HepG2 (cell line): ENCODE results near the gene TRMT112. TPM values are rescaled to one million over a fixed set of nuclear protein-coding genes. Genes with fewer than 3 reads are reported as not detected.

Experiments
- ARHGAP35 ChIP-seq: sonication (generic); formaldehyde crosslinking; IDR thresholded peaks from 2 replicates; pipeline ENCODE4 v1.9.0; 2022; ENCODE audit warnings: mild to moderate bottlenecking, inconsistent platforms, moderate library complexity, missing genetic modification reagents, borderline replicate concordance
- BRD4 ChIP-seq: sonication (generic); formaldehyde crosslinking; IDR thresholded peaks from 2 replicates; pipeline ENCODE4 v1.4.0; 2020; ENCODE audit warnings: missing genetic modification reagents
- DRAP1 ChIP-seq: IDR thresholded peaks from 2 replicates; pipeline ENCODE4 v1.6.1; 2016; ENCODE audit warnings: missing genetic modification reagents, missing compliant biosample characterization
- FOXA1 ChIP-seq, 2 experiments: fragments of 450-650 bp in 1 of 2; sonication (generic) in 1 of 2; formaldehyde crosslinking in 1 of 2; IDR thresholded peaks; 2 replicates each; pipeline versions ENCODE4 v1.4.0 to v1.6.1; 2016 to 2020; ENCODE audit warnings: missing genetic modification reagents in 1 of 2
- HES4 ChIP-seq: sonication (generic); formaldehyde crosslinking; IDR thresholded peaks from 2 replicates; pipeline ENCODE4 v1.9.0; 2021; ENCODE audit warnings: mild to moderate bottlenecking, missing genetic modification reagents, borderline replicate concordance
- KLF12 ChIP-seq: sonication (generic); formaldehyde crosslinking; IDR thresholded peaks from 2 replicates; pipeline ENCODE4 v1.4.0; 2020; ENCODE audit warnings: missing genetic modification reagents, borderline replicate concordance
- MEIS2 ChIP-seq: sonication (generic); formaldehyde crosslinking; IDR thresholded peaks from 2 replicates; pipeline ENCODE4 v1.9.0; 2021; ENCODE audit warnings: mild to moderate bottlenecking, missing genetic modification reagents
- SNAI1 ChIP-seq: sonication (generic); formaldehyde crosslinking; IDR thresholded peaks from 2 replicates; pipeline ENCODE4 v1.5.0; 2020; ENCODE audit warnings: mild to moderate bottlenecking, missing genetic modification reagents, borderline replicate concordance
- TGIF2 ChIP-seq: IDR thresholded peaks from 2 replicates; pipeline ENCODE4 v1.6.1; 2016; ENCODE audit warnings: control low read depth, missing compliant biosample characterization
- THAP7 ChIP-seq: sonication (generic); formaldehyde crosslinking; IDR thresholded peaks from 2 replicates; pipeline ENCODE4 v1.8.1; 2023; ENCODE audit warnings: mild to moderate bottlenecking, missing genetic modification reagents
- TP53 ChIP-seq: sonication (generic); formaldehyde crosslinking; conservative IDR thresholded peaks from 2 replicates; pipeline ENCODE4 v1.4.0; 2020; ENCODE audit warnings: missing genetic modification reagents
- ZBTB42 ChIP-seq: sonication (generic); formaldehyde crosslinking; IDR thresholded peaks from 2 replicates; pipeline ENCODE4 v1.5.0; 2020; ENCODE audit warnings: mild to moderate bottlenecking, missing genetic modification reagents
- ZBTB43 ChIP-seq: sonication (generic); formaldehyde crosslinking; conservative IDR thresholded peaks from 2 replicates; pipeline ENCODE4 v1.4.0; 2020; ENCODE audit warnings: missing genetic modification reagents
- ZFP1 ChIP-seq: IDR thresholded peaks from 2 replicates; pipeline ENCODE4 v1.6.1; 2016
- ZKSCAN1 ChIP-seq: fragments of 150-350 bp; IDR thresholded peaks from 2 replicates; pipeline ENCODE4 v1.6.1; 2014; ENCODE audit warnings: low read length
- ZMAT3 ChIP-seq: sonication (generic); formaldehyde crosslinking; conservative IDR thresholded peaks from 2 replicates; pipeline ENCODE4 v1.7.0; 2021; ENCODE audit warnings: missing genetic modification reagents
- ZNF337 ChIP-seq: sonication (generic); formaldehyde crosslinking; IDR thresholded peaks from 2 replicates; pipeline ENCODE4 v1.5.1; 2020; ENCODE audit warnings: missing genetic modification reagents, low read depth, mild to moderate bottlenecking, borderline replicate concordance
- ZNF496 ChIP-seq: sonication (generic); formaldehyde crosslinking; IDR thresholded peaks from 2 replicates; pipeline ENCODE4 v1.8.1; 2023; ENCODE audit warnings: mild to moderate bottlenecking, moderate library complexity, missing genetic modification reagents; ENCODE audit not compliant: insufficient replicate concordance
- ZNF503 ChIP-seq: sonication (generic); formaldehyde crosslinking; IDR thresholded peaks from 2 replicates; pipeline ENCODE4 v1.4.0; 2020; ENCODE audit warnings: missing genetic modification reagents
- ZNF737 ChIP-seq: sonication (generic); formaldehyde crosslinking; IDR thresholded peaks from 2 replicates; pipeline ENCODE4 v1.5.0; 2020; ENCODE audit warnings: missing genetic modification reagents, mild to moderate bottlenecking, borderline replicate concordance
- ZNF749 ChIP-seq: sonication (generic); formaldehyde crosslinking; IDR thresholded peaks from 2 replicates; pipeline ENCODE4 v1.8.0; 2022; ENCODE audit warnings: mild to moderate bottlenecking, missing genetic modification reagents, moderate library complexity, borderline replicate concordance
- ZNF770 ChIP-seq: sonication (generic); formaldehyde crosslinking; IDR thresholded peaks from 2 replicates; pipeline ENCODE4 v1.5.0; 2020; ENCODE audit warnings: mild to moderate bottlenecking, missing genetic modification reagents
- ZSCAN30 ChIP-seq: sonication (generic); formaldehyde crosslinking; IDR thresholded peaks from 2 replicates; pipeline ENCODE4 v1.5.0; 2020; ENCODE audit warnings: mild to moderate bottlenecking, missing genetic modification reagents
- ZSCAN31 ChIP-seq: sonication (generic); formaldehyde crosslinking; IDR thresholded peaks from 2 replicates; pipeline ENCODE4 v1.5.0; 2020; ENCODE audit warnings: low read depth, mild to moderate bottlenecking, missing genetic modification reagents
- polyA plus RNA-seq, 8 experiments: library from polyadenylated mRNA; depleted of rRNA in 3 of 8; stranded (reverse) in 7 of 8; unstranded in 1 of 8; fragments of >200 nt; fragmentation: Illumina TruSeq in 4 of 8; extraction: Trizol in 4 of 8; gene quantifications; 2 replicates each; pipeline versions ENCODE4 v1.2.1 to v1.2.3, GENCODE V29; 2011 to 2016; ENCODE audit warnings: low read depth in 4 of 8, missing spikeins in 1 of 8, mixed read lengths in 1 of 8; ENCODE audit not compliant: insufficient read depth in 1 of 8
- total RNA-seq, 5 experiments: library from RNA; depleted of rRNA; stranded (reverse); fragments of >200 nt; fragmentation: Illumina TruSeq; extraction: Trizol; gene quantifications; 2 replicates each; pipeline ENCODE4 v1.2.3, GENCODE V29; 2016; ENCODE audit warnings: low read depth in 1 of 5

TRMT112 gene
- total and polyA plus RNA-seq, 2 of the 13 experiments (the other 11 are each of a cell fraction or from before 2014, with no cell fraction given), result 186 to 409 TPM

- TF ChIP-seq TP53 (CRISPR knock-in tag), result no peak
- no peak for TF ChIP-seq ZNF749 (CRISPR knock-in tag)
- no peak for TF ChIP-seq ZNF337 (CRISPR knock-in tag)
- TF ChIP-seq ZNF503, result no peak
- TF ChIP-seq ZBTB42 (CRISPR knock-in tag), result no peak
- no peak for TF ChIP-seq SNAI1 (CRISPR knock-in tag)
- no peak for TF ChIP-seq TGIF2 (CRISPR knock-in tag)
- TF ChIP-seq FOXA1 (IDR thresholded peaks at IDR 0.05), result no peak
- TF ChIP-seq FOXA1 (CRISPR knock-in tag; IDR thresholded peaks at IDR 0.05), result no peak
- no peak for TF ChIP-seq ZMAT3
- 0 out of 2 replicates have a peak, but pooled peaks have one; percentile 10 for TF ChIP-seq ZBTB43
- TF ChIP-seq HES4 (CRISPR knock-in tag), result no peak
- TF ChIP-seq ARHGAP35 (CRISPR knock-in tag), result no peak
- no peak for TF ChIP-seq ZSCAN31 (CRISPR knock-in tag)
- TF ChIP-seq DRAP1, result no peak
- no peak for TF ChIP-seq ZNF770 (CRISPR knock-in tag)
- TF ChIP-seq ZNF737, result no peak
- TF ChIP-seq KLF12 (CRISPR knock-in tag), result no peak
- TF ChIP-seq ZNF496 (CRISPR knock-in tag), result no peak
- no peak; the same call in 1 of the 2 replicates for TF ChIP-seq MEIS2 (CRISPR knock-in tag)
- no peak; the same call in 1 of the 2 replicates for TF ChIP-seq THAP7 (CRISPR knock-in tag)
- no peak for TF ChIP-seq ZFP1 (CRISPR knock-in tag)
- peak; percentile 38; the same call in 1 of the 2 replicates for TF ChIP-seq BRD4 (CRISPR knock-in tag)
- no peak for TF ChIP-seq ZKSCAN1
- TF ChIP-seq ZSCAN30 (CRISPR knock-in tag), result no peak
Measured at GRCh38 chr11:64306876-64307622, 10.3 kb downstream of the TRMT112 start (continued).
